ENCODE data around the gene PIK3R2.

The PIK3R2 gene

GRCh38 chr19:18122860-18123795 lies 29.8 kb upstream of the PIK3R2 start:
- no peak for DNase-seq (ENCODE audit: low read depth in 1 of 2, low spot score in 1 of 2)

DNA sequence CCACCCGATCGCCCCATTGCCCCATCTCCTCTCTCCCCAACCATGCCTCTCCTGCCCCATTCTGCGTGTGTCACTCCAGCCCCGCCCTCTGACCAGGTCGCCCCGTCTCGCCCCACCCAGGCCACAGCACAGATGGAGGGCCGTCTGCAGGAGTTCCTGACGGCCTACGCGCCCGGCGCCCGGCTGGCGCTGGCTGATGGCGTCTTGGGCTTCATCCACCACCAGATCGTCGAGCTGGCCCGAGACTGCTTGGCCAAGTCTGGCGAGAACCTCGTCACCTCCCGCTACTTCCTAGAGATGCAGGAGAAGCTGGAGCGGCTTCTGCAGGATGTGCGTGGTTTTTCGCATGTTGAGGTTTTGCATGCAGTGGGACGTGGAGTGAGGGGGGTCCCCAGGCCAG lies 29.1 kb upstream of the PIK3R2 start:
- DNase-seq (ENCODE audit: low read depth in 1 of 2, low spot score in 1 of 2): no peak

DNA sequence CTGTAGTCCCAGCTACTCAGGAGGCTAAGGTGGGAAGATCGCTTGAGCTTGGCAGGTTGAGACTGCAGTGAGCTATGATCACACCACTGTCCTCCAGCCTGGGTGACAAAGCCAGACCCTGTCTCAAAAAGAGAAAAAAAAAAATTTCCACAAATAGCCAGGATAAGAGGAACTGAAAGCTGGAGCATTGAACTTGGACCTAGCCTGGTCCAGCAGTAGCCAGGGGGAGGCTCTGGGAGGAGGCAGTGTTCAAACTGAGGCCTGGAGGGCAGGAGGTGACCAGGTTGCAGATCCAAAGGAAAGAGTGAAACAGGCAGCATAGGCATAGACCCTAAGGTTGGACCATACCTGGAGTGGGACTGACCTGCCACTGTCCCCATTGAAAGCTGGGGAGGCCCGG lies 26.9 kb upstream of the PIK3R2 start:
- no peak for DNase-seq (ENCODE audit: low read depth in 1 of 2, low spot score in 1 of 2)

- DNase-seq (ENCODE audit: low read depth in 1 of 2, low spot score in 1 of 2): no peak
These were observed 24.9 kb upstream of the PIK3R2 start for GRCh38 chr19:18128044-18128443.

GRCh38 chr19:18128805-18129204 lies 24.2 kb upstream of the PIK3R2 start:
- no peak for DNase-seq (ENCODE audit: low read depth in 1 of 2, low spot score in 1 of 2)

GRCh38 chr19:18130523-18131242 lies 22.3 kb upstream of the PIK3R2 start:
- no peak for DNase-seq (ENCODE audit: low read depth in 1 of 2, low spot score in 1 of 2)

- no peak for DNase-seq (ENCODE audit: low read depth in 1 of 2, low spot score in 1 of 2)
These were observed 20.9 kb upstream of the PIK3R2 start for GRCh38 chr19:18131841-18132596.

DNA sequence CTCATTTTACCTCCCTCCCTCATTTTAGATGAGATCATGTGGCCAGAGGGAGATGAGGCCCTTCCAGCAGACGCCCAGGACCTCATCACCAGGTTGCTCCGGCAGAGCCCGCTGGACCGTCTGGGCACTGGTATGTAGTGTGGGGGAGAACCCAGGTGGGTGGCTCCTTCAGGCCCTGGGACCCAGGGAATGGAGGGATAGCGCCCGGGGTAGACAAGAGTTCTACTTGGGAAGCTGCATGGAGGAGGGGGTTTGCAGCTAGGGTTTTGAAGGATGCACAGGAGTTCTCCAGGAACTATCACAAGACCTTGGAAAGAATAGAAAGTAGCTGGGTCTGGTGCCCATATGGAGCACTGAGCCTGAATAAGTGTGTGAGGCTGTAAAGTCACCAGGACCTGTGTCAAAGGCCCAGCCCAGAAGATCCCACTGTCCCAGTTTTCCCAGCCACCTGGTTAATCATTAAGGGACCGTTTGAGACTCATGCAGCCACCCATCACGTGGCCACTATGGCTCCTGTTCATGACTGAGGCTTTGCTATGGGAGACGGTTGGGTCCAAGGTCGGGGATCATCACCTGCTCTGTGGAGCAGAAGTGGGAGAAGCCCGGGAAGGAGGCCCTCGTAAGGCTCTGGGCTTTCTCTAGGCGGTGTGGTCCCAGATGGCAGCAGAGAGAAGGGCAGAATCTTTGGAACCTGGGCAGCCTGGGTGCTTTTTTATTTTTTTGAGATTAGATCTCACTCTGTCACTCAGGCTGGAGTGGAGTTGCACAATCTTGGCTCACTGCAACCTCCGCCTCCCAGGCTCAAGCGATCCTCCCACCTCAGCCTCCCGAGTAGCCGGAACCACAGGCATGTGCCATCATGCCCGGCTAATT lies 17.0 kb upstream of the PIK3R2 start:
- no peak for DNase-seq (ENCODE audit: low read depth in 1 of 2, low spot score in 1 of 2)

DNA sequence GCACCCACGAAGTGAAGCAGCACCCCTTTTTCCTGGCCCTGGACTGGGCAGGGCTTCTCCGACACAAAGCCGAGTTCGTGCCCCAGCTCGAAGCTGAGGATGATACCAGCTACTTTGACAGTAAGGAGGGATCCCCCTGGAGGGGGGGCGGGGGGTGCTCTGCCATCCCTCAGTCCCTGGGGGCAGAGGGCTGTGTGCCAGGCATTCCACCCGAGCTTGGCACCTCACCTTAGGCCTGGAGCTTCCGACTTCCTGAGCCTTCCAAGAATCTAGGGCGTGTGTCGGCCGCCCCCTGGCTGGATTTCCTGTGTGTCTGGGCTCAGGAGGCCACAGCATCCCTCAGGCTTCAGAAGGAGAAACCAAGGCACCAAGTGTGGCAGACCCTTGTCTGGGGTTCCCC lies 15.7 kb upstream of the PIK3R2 start:
- DNase-seq (ENCODE audit: low read depth in 1 of 2, low spot score in 1 of 2): no peak

DNA sequence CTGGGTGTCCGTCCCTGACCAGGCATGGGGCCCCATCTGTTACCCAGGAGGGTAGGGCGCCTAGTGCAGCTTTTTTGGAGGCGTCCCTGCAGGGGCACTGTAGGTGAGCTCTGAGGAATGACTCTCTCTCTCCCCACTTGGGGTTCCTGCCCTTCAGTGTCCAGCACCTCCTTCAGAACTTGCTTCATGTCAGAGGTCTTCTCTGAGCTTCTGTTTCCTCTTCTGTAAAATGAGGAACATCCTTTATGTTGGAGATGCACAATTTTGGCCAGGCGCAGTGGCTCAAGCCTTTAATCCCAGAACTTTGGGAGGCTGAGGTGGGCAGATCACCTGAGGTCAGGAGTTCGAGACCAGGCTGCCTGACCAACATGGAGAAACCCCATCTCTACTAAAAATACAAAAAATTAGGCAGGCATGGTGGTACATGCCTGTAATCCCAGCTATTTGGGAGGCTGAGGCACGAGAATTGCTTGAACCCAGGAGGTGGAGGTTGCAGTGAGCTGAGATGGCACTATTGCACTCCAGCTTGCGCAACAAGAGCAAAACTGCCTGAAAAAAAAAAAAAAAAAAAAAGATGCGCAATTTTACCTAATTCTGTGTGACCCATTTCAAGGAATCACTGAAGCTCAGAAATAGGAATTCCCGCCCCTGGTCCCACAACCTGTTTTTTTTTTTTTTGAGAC lies 15.2 kb upstream of the PIK3R2 start:
- DNase-seq (ENCODE audit: low read depth in 1 of 2, low spot score in 1 of 2): no peak

GRCh38 chr19:18140473-18140872 lies 12.5 kb upstream of the PIK3R2 start:
- no peak for DNase-seq (ENCODE audit: low read depth in 1 of 2, low spot score in 1 of 2)

- no peak for DNase-seq (ENCODE audit: low read depth in 1 of 2, low spot score in 1 of 2)
These were observed 11.9 kb upstream of the PIK3R2 start for GRCh38 chr19:18141031-18141430.

DNA sequence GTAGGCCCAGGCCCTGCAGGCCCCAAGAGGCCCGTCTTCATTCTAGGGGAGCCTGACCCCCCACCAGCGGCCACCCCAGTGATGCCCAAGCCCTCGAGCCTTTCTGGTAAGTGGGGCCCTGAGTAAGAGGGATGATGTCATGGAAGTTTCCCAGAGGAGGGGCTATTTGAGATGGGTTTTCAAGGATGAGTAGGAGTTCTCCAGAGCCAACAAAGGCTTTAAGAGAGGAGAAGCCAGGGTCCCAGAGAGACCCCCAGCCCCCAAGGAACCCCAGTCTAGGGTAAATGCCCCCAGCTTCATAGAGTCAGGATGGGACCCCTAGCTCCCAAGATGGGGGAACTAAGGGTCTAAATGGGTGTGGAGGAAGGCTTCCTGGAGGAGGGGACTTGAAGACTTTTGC lies 9.1 kb upstream of the PIK3R2 start:
- DNase-seq (ENCODE audit: low read depth in 1 of 2, low spot score in 1 of 2): no peak

- DNase-seq (ENCODE audit: low read depth in 1 of 2, low spot score in 1 of 2): no peak
These were observed 8.6 kb upstream of the PIK3R2 start for GRCh38 chr19:18144361-18144760.

- DNase-seq (ENCODE audit: low read depth in 1 of 2, low spot score in 1 of 2): no peak
These were observed 8.1 kb upstream of the PIK3R2 start for GRCh38 chr19:18144906-18145305.

DNA sequence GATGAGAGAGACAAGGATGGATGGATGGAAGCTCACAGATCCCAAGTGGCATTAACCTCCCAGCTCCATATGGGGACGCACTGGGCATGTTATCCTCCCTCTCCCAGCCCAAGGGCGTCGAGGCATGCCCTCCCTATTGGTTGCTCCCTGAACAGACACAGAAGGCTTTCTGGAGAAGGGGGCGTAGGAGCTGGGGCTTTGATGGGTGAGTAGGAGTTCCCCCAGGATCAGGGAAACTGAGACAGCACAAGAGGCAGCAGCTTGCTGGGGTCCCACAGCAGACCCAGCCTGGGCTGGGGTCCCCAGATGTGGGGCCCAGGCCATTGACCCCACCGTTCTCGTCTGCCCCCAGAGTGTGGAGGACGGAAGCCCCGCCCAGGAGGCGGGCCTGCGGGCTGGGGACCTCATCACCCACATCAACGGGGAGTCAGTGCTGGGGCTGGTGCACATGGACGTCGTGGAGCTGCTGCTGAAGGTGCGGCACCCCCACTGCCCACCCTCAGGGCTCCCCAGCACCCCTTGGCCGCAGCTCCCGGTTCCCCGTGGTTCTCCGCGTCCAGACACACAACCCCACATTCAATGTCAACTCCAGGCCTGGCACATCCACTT lies 7.5 kb upstream of the PIK3R2 start:
- no peak for DNase-seq (ENCODE audit: low read depth in 1 of 2, low spot score in 1 of 2)

DNA sequence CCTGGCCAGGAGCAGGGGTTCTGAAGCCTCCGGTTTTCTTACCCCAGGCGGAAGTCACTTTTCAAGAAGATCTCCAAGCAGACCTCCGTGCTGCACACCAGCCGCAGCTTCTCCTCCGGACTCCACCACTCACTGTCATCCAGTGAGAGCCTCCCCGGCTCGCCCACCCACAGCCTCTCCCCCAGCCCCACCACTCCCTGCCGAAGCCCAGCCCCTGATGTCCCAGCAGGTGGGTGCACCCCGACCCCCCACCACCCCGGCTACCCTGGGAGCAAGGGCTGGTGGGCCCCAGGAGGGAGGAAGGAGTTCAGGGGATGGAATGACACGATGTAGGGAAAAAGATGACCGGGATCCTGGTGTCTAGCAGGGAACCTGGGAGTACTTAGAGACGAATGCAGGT lies 5.6 kb upstream of the PIK3R2 start:
- no peak for DNase-seq (ENCODE audit: low read depth in 1 of 2, low spot score in 1 of 2)

DNA sequence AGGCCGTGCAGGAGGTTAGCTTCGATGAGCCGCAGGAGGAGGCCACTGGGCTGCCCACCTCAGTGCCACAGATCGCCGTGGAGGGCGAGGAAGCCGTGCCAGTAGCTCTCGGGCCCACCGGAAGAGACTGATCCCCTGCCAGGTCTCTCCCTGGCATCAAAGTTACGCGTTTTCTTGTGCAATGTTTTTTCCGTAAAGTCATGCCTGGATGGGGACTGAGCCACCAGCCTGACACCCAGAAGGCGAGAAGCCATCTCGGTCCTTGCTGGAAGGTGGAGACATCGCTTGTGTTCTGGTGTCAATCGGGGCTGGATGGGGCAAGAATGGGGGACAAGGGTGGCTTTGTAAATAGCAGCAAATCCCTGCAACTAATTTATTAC lies 3.4 kb upstream of the PIK3R2 start:
- DNase-seq (ENCODE audit: low read depth in 1 of 2, low spot score in 1 of 2): no peak

- no peak for DNase-seq (ENCODE audit: low read depth in 1 of 2, low spot score in 1 of 2)
These were observed 2.0 kb upstream of the PIK3R2 start for GRCh38 chr19:18150776-18151624.
